ACC112 (cell line): ENCODE data around the gene LIN9.
A peak's percentile ranks its signal among the peaks of the same experiment; 100 is the strongest.

Source experiments
- H2AFZ ChIP-seq: fragments of 200-600 bp; sonication (generic); one replicate; pipeline ENCODE4 v1.6.0; 2017; ENCODE audit warnings: antibody characterized with exemption, low read length; ENCODE audit not compliant: unreplicated experiment
- H3K27ac ChIP-seq: fragments of 200-600 bp; sonication (generic); 2 replicates; pipeline ENCODE4 v1.5.1; 2014; ENCODE audit warnings: low read depth, mild to moderate bottlenecking, antibody characterized with exemption, low read length, moderate library complexity
- H3K27me3 ChIP-seq: fragments of 200-600 bp; sonication (generic); 2 replicates; pipeline ENCODE4 v1.6.1; 2014; ENCODE audit warnings: mild to moderate bottlenecking, antibody characterized with exemption, low read length, moderate library complexity, mixed read lengths; ENCODE audit not compliant: insufficient read depth
- H3K36me3 ChIP-seq: fragments of 200-600 bp; sonication (generic); 2 replicates; pipeline ENCODE4 v1.6.1; 2016; ENCODE audit warnings: mild to moderate bottlenecking, antibody characterized with exemption, low read length, moderate library complexity, mixed read lengths; ENCODE audit not compliant: insufficient read depth
- H3K4me1 ChIP-seq: fragments of 200-600 bp; sonication (generic); one replicate; pipeline ENCODE4 v1.6.1; 2016; ENCODE audit warnings: low read length, mixed read lengths; ENCODE audit not compliant: insufficient read depth, unreplicated experiment, control insufficient read depth
- H3K4me3 ChIP-seq: fragments of 200-600 bp; sonication (generic); 2 replicates; pipeline ENCODE4 v1.5.1; 2014; ENCODE audit warnings: mild to moderate bottlenecking, low read depth, low read length
- H3K79me2 ChIP-seq: fragments of 200-600 bp; sonication (generic); one replicate; pipeline ENCODE4 v1.6.0; 2016; ENCODE audit warnings: low read length; ENCODE audit not compliant: control insufficient read depth, unreplicated experiment, insufficient read depth

Gene LIN9

DNA sequence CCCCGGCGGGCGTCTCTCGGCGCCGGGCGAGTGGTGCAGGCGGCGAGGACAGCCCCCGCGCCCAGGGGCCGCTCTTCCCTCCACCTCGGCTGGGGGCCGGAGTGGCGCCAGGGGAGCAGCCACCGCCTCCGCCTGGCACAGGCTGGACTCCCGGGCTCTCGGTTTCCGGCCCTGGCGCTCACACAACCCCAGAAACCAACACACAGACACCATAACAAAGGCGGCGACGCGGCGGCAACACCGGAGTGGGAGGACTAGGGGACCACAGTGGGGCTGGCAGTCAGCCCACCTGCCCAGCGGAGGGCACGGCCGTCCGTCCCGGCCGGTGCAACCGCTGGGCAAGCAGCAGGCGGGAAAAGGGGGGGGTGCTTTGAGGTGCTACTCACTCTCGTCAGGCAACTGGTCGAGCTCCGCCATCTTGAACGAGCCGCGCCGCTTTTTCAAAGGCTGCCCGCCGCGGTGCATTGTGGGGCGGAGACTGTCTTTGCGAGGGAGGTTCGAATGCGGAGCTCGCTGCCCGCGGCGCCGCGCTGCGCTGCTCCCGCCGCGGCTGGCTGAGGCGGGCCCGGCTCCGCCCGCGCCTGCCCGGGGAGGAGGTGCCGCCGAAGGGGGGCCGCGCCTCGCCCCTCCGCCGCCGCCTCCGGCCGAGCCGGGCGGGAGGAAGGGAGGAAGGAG is at the start of gene LIN9:
Gene LIN9 (minus strand): TSS at position 442 of the 675 bp plus-strand sequence. CDS start 25 bp downstream, at position 417.
- peaks cover 20% of the 10 kb centered on the region for H3K4me1 ChIP-seq
- peak within 1 kb of the TSS; percentile 69 for H3K27ac ChIP-seq
- H3K36me3 ChIP-seq, result no peaks in the 10 kb centered on the region
- H3K79me2 ChIP-seq, result peaks cover 43% of the 10 kb centered on the region
- H3K4me3 ChIP-seq, result peak within 1 kb of the TSS; percentile 98
- peaks cover 7% of the 10 kb centered on the region for H3K27me3 ChIP-seq
- H2AFZ ChIP-seq, result peak within 1 kb of the TSS; percentile 98

- Histone ChIP-seq H3K36me3 (peaks cover 17% of the 10 kb centered on the region; the same call in 1 of the 2 replicates), H3K27me3 (no peaks in the 10 kb centered on the region), H2AFZ (no peak overlapping the region), H3K4me1 (no peaks in the 10 kb centered on the region), H3K4me3 (no peak overlapping the region), H3K27ac (no peak overlapping the region), H3K79me2 (no peaks in the 10 kb centered on the region)
Observed at GRCh38 chr1:226357416-226357815, 48.5 kb upstream of the LIN9 start.

- H3K4me1 ChIP-seq, result no peaks in the 10 kb centered on the region
- H2AFZ ChIP-seq, result no peak overlapping the region
- H3K27me3 ChIP-seq, result no peaks in the 10 kb centered on the region
- 0 out of 2 replicates have a peak, but pooled peaks cover 11% of the 10 kb centered on the region for H3K36me3 ChIP-seq
- no peaks in the 10 kb centered on the region for H3K79me2 ChIP-seq
- no peak overlapping the region for H3K27ac ChIP-seq
- H3K4me3 ChIP-seq, result no peak overlapping the region
Observed at GRCh38 chr1:226355669-226356551, 46.9 kb upstream of the LIN9 start.

GRCh38 chr1:226355016-226355415 is 46.1 kb upstream of the LIN9 start:
- Histone ChIP-seq H3K27ac (no peak overlapping the region), H3K4me3 (no peak overlapping the region), H3K27me3 (no peaks in the 10 kb centered on the region), H3K4me1 (no peaks in the 10 kb centered on the region), H2AFZ (no peak overlapping the region), H3K79me2 (no peaks in the 10 kb centered on the region), H3K36me3 (0 out of 2 replicates have a peak, but pooled peaks cover 5% of the 10 kb centered on the region)

DNA sequence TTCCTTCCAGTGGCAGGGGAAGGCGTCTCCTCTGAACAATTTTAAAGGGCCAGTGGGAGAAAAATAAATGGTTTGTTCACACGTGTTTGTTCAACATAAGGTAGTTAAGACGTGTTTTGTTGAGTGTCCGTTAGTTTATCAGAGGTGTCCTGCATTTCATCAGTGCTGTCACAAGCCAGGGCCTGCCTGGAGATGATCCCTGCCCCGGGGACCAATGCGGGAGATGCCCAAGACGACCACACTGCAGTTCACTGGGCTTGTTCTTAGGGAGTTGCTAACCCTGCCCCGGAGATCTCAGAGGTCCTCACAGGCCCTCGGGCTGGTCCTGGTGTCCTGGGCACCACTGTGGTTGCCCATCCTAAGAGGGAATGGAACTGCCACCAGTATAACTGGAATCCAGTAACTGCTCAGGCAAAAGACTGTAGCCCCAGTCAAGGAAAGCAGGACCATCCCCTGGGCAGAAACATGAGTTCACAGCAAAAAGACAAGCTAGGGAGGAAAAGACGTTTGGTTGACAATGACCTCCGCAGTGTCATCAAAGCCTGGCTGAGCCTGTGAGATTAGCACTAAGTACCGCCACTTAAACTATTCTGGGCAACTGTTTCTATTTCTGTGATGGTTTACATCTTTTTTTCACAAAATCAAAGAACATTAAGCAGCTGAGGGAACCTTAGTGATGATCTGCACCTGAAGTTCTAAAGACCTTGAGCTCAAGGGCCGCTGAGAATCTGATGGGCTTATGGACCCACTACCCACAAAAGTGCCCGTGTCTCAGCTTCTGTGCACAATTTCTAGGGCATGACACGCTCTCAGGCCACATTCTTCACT is 44.9 kb upstream of the LIN9 start:
- Histone ChIP-seq H3K4me1 (no peaks in the 10 kb centered on the region), H3K4me3 (no peak overlapping the region), H3K79me2 (no peaks in the 10 kb centered on the region), H2AFZ (no peak overlapping the region), H3K36me3 (no peaks in the 10 kb centered on the region), H3K27ac (no peak overlapping the region), H3K27me3 (no peaks in the 10 kb centered on the region)

DNA sequence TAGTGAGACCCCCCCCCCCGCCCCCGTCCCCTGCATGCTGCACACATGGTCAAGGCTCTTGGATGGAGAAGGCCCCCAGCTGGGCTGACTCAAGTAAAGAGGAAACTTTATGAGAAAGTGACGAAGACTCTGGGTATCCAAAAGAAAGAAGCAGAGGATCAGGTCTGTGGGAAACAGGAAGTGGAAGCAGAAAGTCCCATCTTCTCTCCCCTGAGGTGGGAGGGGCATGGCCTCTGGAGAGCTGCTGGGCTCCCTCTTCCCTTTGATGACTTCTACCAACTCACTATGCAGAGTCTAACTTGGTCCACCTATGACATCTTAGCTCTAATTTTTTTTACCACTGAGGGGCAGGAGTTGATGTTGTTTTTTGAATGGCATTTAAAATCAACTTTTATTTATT is 42.7 kb upstream of the LIN9 start:
- H2AFZ ChIP-seq, result no peak overlapping the region
- no peak overlapping the region for H3K27ac ChIP-seq
- no peaks in the 10 kb centered on the region for H3K36me3 ChIP-seq
- H3K4me1 ChIP-seq, result no peaks in the 10 kb centered on the region
- no peaks in the 10 kb centered on the region for H3K79me2 ChIP-seq
- H3K27me3 ChIP-seq, result no peaks in the 10 kb centered on the region
- no peak overlapping the region for H3K4me3 ChIP-seq

GRCh38 chr1:226350519-226350865 is 41.5 kb upstream of the LIN9 start:
- Histone ChIP-seq H3K4me1 (no peaks in the 10 kb centered on the region), H3K27ac (no peak overlapping the region), H2AFZ (no peak overlapping the region), H3K79me2 (no peaks in the 10 kb centered on the region), H3K36me3 (no peaks in the 10 kb centered on the region), H3K27me3 (no peaks in the 10 kb centered on the region), H3K4me3 (no peak overlapping the region)

DNA sequence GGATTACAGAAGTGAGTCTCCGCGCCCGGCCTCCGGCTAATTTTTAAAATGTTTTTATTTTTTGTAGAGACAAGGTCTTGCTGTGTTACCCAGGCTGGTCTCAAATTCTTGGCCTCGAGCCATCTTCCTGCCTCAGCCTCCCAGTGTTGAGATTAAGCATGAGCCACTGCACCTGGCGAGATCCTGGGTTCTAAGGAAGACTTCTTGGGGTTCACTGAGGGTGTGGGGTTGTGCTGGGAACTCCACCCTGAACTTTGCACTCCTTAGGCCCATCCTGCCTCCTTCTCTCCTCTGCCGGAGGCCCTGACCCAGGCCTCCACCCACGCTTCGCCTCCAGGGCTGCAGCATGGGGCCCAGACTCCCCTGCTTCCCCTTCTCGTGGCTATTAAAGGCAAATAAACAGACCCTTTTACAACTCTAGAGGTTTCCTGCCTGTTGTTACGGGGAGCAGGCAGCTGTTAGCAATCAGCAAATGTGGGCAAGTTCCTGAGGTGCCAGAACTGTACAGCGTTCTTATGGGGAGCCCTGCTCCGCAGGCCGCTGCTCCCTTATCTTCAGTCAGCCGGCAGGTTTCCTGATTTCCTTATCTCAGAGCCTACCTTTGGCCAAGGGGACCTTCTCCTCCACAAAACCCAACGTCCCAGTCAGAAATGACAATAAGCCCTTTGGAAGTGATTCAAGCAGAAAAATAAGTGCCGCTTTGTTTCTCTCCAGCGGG is 41.0 kb upstream of the LIN9 start:
- H3K27me3 ChIP-seq, result no peaks in the 10 kb centered on the region
- no peak overlapping the region for H3K27ac ChIP-seq
- H2AFZ ChIP-seq, result no peak overlapping the region
- no peaks in the 10 kb centered on the region for H3K36me3 ChIP-seq
- no peaks in the 10 kb centered on the region for H3K4me1 ChIP-seq
- no peak overlapping the region for H3K4me3 ChIP-seq
- no peaks in the 10 kb centered on the region for H3K79me2 ChIP-seq

DNA sequence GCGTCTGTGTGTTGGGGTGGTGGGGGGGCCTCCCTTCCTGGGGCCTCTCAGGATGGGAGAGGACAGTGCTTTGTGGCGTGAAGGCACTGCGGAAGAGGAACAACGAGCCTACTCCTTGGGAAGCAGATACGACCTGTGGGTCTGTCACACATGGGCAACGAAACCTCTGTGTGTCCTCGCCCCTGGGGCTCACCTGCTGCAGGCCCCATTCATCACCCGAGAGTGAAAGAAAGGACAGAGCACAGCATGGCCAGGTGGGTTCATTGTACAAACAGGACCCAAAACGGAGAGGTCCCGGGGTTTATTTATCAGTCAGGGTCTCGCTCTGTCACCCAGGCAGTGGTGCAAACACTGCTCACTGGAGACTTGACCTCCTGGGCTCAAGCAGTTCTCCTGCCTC is 40.1 kb upstream of the LIN9 start:
- no peaks in the 10 kb centered on the region for H3K27me3 ChIP-seq
- H3K4me1 ChIP-seq, result no peaks in the 10 kb centered on the region
- H2AFZ ChIP-seq, result no peak overlapping the region
- H3K27ac ChIP-seq, result no peak overlapping the region
- no peaks in the 10 kb centered on the region for H3K36me3 ChIP-seq
- H3K79me2 ChIP-seq, result no peaks in the 10 kb centered on the region
- no peak overlapping the region for H3K4me3 ChIP-seq
